Epithelial cell of alveolus of lung (primary cell): ENCODE results near the gene SGO2. TPM values are rescaled to one million over a fixed set of nuclear protein-coding genes. Genes with fewer than 3 reads are reported as not detected.

ENCODE experiments used
- total RNA-seq: library from RNA; depleted of rRNA; stranded (reverse); fragments of >200 nt; gene quantifications from 2 replicates; pipeline ENCODE4 v1.2.1, GENCODE V29; 2015

Gene SGO2
- 9.1 and 10.5 TPM in 2 replicates for total RNA-seq

GRCh38 chr2:200525882-200526651, at the start of gene SGO2:
Gene SGO2, plus strand, starts transcription at chr2:200526207. Its CDS starts 6,769 bp downstream, at chr2:200532976.

GRCh38 chr2:200509612-200510433, 16.2 kb upstream of the SGO2 start, which contains the start of gene KCTD18:
Gene KCTD18, minus strand, starts transcription at chr2:200510068. Its CDS starts 3,052 bp downstream, at chr2:200507016.

GRCh38 chr2:200585730-200586643, 60.0 kb downstream of the SGO2 start, which contains the start of gene AOX1:
Gene AOX1, plus strand, starts transcription at chr2:200586014. Its CDS starts 95 bp downstream, at chr2:200586109.

Other genes starting within 250 kb of the SGO2 start
- 142 and 165 TPM in 2 replicates for gene SPATS2L, start 219.5 kb upstream of the SGO2 start, total RNA-seq
- gene KCTD18, start 16.1 kb upstream of the SGO2 start, total RNA-seq, result 12.4 and 21.0 TPM in 2 replicates
- 9.8 and 23.7 TPM in 2 replicates for gene AOX1, start 59.8 kb downstream of the SGO2 start, total RNA-seq